ENCODE data around the gene GLIS2. TPM values are rescaled to one million over a fixed set of nuclear protein-coding genes. Genes with fewer than 3 reads are reported as not detected.

GLIS2 gene
- total RNA-seq, 1 donor from 2014 or later = 23.2 TPM

DNA sequence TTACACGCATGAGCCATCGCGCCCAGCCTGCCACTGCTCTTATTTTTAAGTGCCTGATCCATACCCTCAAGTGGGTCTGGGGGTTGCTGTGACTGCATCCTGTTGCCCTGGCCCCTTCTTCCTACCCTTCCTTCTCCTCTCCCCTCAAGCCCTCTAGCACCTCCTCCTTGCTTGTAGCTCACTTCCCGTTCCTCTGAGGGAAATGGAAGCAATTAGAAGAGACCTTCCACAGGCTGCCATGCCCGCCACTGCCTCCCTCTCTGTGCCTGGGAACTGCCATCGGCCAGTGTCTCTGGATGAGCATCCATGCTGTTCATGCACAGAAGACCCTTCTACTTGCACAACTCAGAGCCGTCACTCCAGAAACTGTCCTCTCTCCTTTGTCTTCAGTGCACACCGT lies 32.4 kb upstream of the GLIS2 start:
- Mint-ChIP-seq H3K27ac (peak overlapping the region; percentile 30), H3K4me1 (ENCODE audit: low read depth) (no peaks in the 10 kb centered on the region), H3K9me3 (ENCODE audit: low read depth) (peaks cover 4% of the 10 kb centered on the region), H3K4me3 (ENCODE audit: low read depth) (no peak overlapping the region), H3K36me3 (ENCODE audit: insufficient read depth) (no peaks in the 10 kb centered on the region), H3K27me3 (peaks cover 10% of the 10 kb centered on the region)
- DNase-seq (ENCODE audit: low spot score, unreplicated experiment) = no peak
- TF ChIP-seq, protein P1, sequence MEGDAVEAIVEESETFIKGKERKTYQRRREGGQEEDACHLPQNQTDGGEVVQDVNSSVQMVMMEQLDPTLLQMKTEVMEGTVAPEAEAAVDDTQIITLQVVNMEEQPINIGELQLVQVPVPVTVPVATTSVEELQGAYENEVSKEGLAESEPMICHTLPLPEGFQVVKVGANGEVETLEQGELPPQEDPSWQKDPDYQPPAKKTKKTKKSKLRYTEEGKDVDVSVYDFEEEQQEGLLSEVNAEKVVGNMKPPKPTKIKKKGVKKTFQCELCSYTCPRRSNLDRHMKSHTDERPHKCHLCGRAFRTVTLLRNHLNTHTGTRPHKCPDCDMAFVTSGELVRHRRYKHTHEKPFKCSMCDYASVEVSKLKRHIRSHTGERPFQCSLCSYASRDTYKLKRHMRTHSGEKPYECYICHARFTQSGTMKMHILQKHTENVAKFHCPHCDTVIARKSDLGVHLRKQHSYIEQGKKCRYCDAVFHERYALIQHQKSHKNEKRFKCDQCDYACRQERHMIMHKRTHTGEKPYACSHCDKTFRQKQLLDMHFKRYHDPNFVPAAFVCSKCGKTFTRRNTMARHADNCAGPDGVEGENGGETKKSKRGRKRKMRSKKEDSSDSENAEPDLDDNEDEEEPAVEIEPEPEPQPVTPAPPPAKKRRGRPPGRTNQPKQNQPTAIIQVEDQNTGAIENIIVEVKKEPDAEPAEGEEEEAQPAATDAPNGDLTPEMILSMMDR (IDR thresholded peaks at IDR 0.05; ENCODE audit: unreplicated experiment) = no peak

- no peaks in the 10 kb centered on the region for H3K36me3 Mint-ChIP-seq (ENCODE audit: insufficient read depth)
- TF ChIP-seq, protein P1 (IDR thresholded peaks at IDR 0.05; ENCODE audit: unreplicated experiment) = no peak
- no peak overlapping the region for H3K4me3 Mint-ChIP-seq (ENCODE audit: low read depth)
- H3K27me3 Mint-ChIP-seq = peaks cover 10% of the 10 kb centered on the region
- H3K9me3 Mint-ChIP-seq (ENCODE audit: low read depth) = peaks cover 4% of the 10 kb centered on the region
- no peak overlapping the region for H3K27ac Mint-ChIP-seq
- no peak for DNase-seq (ENCODE audit: low spot score, unreplicated experiment)
- no peaks in the 10 kb centered on the region for H3K4me1 Mint-ChIP-seq (ENCODE audit: low read depth)
Observed at GRCh38 chr16:4283939-4284338, 31.9 kb upstream of the GLIS2 start.

- Mint-ChIP-seq H3K27me3 (peaks cover 10% of the 10 kb centered on the region), H3K4me1 (ENCODE audit: low read depth) (no peaks in the 10 kb centered on the region), H3K36me3 (ENCODE audit: insufficient read depth) (no peaks in the 10 kb centered on the region), H3K27ac (no peak overlapping the region), H3K4me3 (ENCODE audit: low read depth) (no peak overlapping the region), H3K9me3 (ENCODE audit: low read depth) (peaks cover 4% of the 10 kb centered on the region)
- TF ChIP-seq, protein P1 (IDR thresholded peaks at IDR 0.05; ENCODE audit: unreplicated experiment) = no peak
- no peak for DNase-seq (ENCODE audit: low spot score, unreplicated experiment)
Observed at GRCh38 chr16:4285167-4285566, 30.7 kb upstream of the GLIS2 start.

- H3K4me3 Mint-ChIP-seq (ENCODE audit: low read depth) = no peak overlapping the region
- no peak overlapping the region for H3K27ac Mint-ChIP-seq
- no peaks in the 10 kb centered on the region for H3K36me3 Mint-ChIP-seq (ENCODE audit: insufficient read depth)
- peaks cover 4% of the 10 kb centered on the region for H3K4me1 Mint-ChIP-seq (ENCODE audit: low read depth)
- no peaks in the 10 kb centered on the region for H3K9me3 Mint-ChIP-seq (ENCODE audit: low read depth)
- TF ChIP-seq, protein P1 (IDR thresholded peaks at IDR 0.05; ENCODE audit: unreplicated experiment) = peak; percentile 95
- peaks cover 10% of the 10 kb centered on the region for H3K27me3 Mint-ChIP-seq
- peak; percentile 74 for DNase-seq (ENCODE audit: low spot score, unreplicated experiment)
Observed at GRCh38 chr16:4288148-4288921, 27.5 kb upstream of the GLIS2 start.

- TF ChIP-seq, protein P1 (IDR thresholded peaks at IDR 0.05; ENCODE audit: unreplicated experiment) = no peak
- DNase-seq (ENCODE audit: low spot score, unreplicated experiment) = no peak
Observed at GRCh38 chr16:4290236-4290830, 25.5 kb upstream of the GLIS2 start.

More at GRCh38 chr16:4290236-4290830, 25.5 kb upstream of the GLIS2 start:
- Mint-ChIP-seq H3K27ac (no peak overlapping the region), H3K4me1 (ENCODE audit: low read depth) (peaks cover 12% of the 10 kb centered on the region), H3K9me3 (ENCODE audit: low read depth) (no peaks in the 10 kb centered on the region), H3K36me3 (ENCODE audit: insufficient read depth) (no peaks in the 10 kb centered on the region), H3K27me3 (no peaks in the 10 kb centered on the region), H3K4me3 (ENCODE audit: low read depth) (no peak overlapping the region)

All from progenitor cell of endocrine pancreas (in vitro differentiated cells).